HEK293 (cell line): ENCODE measurements around the gene CKS1B.
A peak's percentile ranks its signal among the peaks of the same experiment; 100 is the strongest.

Experiments
- AEBP2 ChIP-seq: fragments of 450-650 bp; formaldehyde crosslinking; IDR thresholded peaks from 2 replicates; pipeline ENCODE4 v1.5.1; 2016; ENCODE audit warnings: missing biosample characterization, missing genetic modification characterization, borderline replicate concordance
- BCL11B ChIP-seq: fragments of 450-650 bp; formaldehyde crosslinking; IDR thresholded peaks from 2 replicates; pipeline ENCODE4 v1.5.1; 2016; ENCODE audit warnings: low read depth, missing biosample characterization, missing genetic modification characterization
- GLI4 ChIP-seq: fragments of 450-650 bp; formaldehyde crosslinking; IDR thresholded peaks from 2 replicates; pipeline ENCODE4 v1.5.1; 2016; ENCODE audit warnings: missing biosample characterization, missing genetic modification characterization
- HOXD13 ChIP-seq: sonication (generic); formaldehyde crosslinking; IDR thresholded peaks from 2 replicates; pipeline ENCODE4 v1.8.0; 2022; ENCODE audit warnings: missing genetic modification reagents, borderline replicate concordance
- IKZF3 ChIP-seq: fragments of 450-650 bp; IDR thresholded peaks from 2 replicates; pipeline ENCODE4 v1.5.0; 2018; ENCODE audit warnings: missing biosample characterization, mild to moderate bottlenecking, missing genetic modification characterization, moderate library complexity
- KLF16 ChIP-seq: fragments of 450-650 bp; formaldehyde crosslinking; IDR thresholded peaks from 2 replicates; pipeline ENCODE4 v1.5.1; 2017; ENCODE audit warnings: missing biosample characterization, missing genetic modification characterization
- KLF9 ChIP-seq: fragments of 450-650 bp; formaldehyde crosslinking; IDR thresholded peaks from 2 replicates; pipeline ENCODE4 v1.5.1; 2016; ENCODE audit warnings: missing biosample characterization, missing genetic modification characterization, low read depth
- OSR2 ChIP-seq: fragments of 450-650 bp; formaldehyde crosslinking; IDR thresholded peaks from 2 replicates; pipeline ENCODE4 v1.5.1; 2016; ENCODE audit warnings: missing biosample characterization, missing genetic modification characterization
- PBX3 ChIP-seq: sonication (generic); formaldehyde crosslinking; IDR thresholded peaks from 2 replicates; pipeline ENCODE4 v1.8.1; 2022; ENCODE audit warnings: mild to moderate bottlenecking, moderate library complexity, missing genetic modification reagents
- PRDM6 ChIP-seq: fragments of 450-650 bp; formaldehyde crosslinking; IDR thresholded peaks from 2 replicates; pipeline ENCODE4 v1.5.1; 2017; ENCODE audit warnings: missing biosample characterization, missing genetic modification characterization
- RBAK ChIP-seq: fragments of 450-650 bp; formaldehyde crosslinking; IDR thresholded peaks from 2 replicates; pipeline ENCODE4 v1.5.1; 2016; ENCODE audit warnings: missing biosample characterization, missing genetic modification characterization
- REPIN1 ChIP-seq: fragments of 450-650 bp; formaldehyde crosslinking; IDR thresholded peaks from 2 replicates; pipeline ENCODE4 v1.5.1; 2017; ENCODE audit warnings: missing biosample characterization, missing genetic modification characterization, low read depth
- REST ChIP-seq: fragments of 450-650 bp; formaldehyde crosslinking; IDR thresholded peaks from 2 replicates; pipeline ENCODE4 v1.5.1; 2016; ENCODE audit warnings: missing biosample characterization, missing genetic modification characterization
- SCRT2 ChIP-seq: fragments of 450-650 bp; formaldehyde crosslinking; IDR thresholded peaks from 2 replicates; pipeline ENCODE4 v1.5.1; 2016; ENCODE audit warnings: missing biosample characterization, missing genetic modification characterization
- SETDB1 ChIP-seq: IDR thresholded peaks from one replicate; pipeline ENCODE4 v1.6.1; 2017; ENCODE audit warnings: mild to moderate bottlenecking, low read length, moderate library complexity, mixed read lengths; ENCODE audit not compliant: insufficient read length
- SP2 ChIP-seq: fragments of 450-650 bp; formaldehyde crosslinking; IDR thresholded peaks from 2 replicates; pipeline ENCODE4 v1.5.1; 2016; ENCODE audit warnings: missing biosample characterization, missing genetic modification characterization
- ZBTB21 ChIP-seq: fragments of 450-650 bp; formaldehyde crosslinking; IDR thresholded peaks from 2 replicates; pipeline ENCODE4 v1.5.1; 2017; ENCODE audit warnings: missing biosample characterization, missing genetic modification characterization
- ZBTB26 ChIP-seq: fragments of 450-650 bp; formaldehyde crosslinking; optimal IDR thresholded peaks from 2 replicates; pipeline ENCODE3; 2016; ENCODE audit warnings: missing biosample characterization, mild to moderate bottlenecking, missing genetic modification characterization
- ZFHX2 ChIP-seq: fragments of 450-650 bp; formaldehyde crosslinking; conservative IDR thresholded peaks from 2 replicates; pipeline ENCODE4 v1.5.1; 2016; ENCODE audit warnings: missing biosample characterization, missing genetic modification characterization
- ZFP37 ChIP-seq: fragments of 450-650 bp; formaldehyde crosslinking; IDR thresholded peaks from 2 replicates; pipeline ENCODE4 v1.5.1; 2016; ENCODE audit warnings: missing biosample characterization, missing genetic modification characterization
- ZNF121 ChIP-seq: fragments of 450-650 bp; formaldehyde crosslinking; IDR thresholded peaks from 2 replicates; pipeline ENCODE4 v1.5.1; 2016; ENCODE audit warnings: missing biosample characterization, missing genetic modification characterization
- ZNF138 ChIP-seq: fragments of 450-650 bp; formaldehyde crosslinking; IDR thresholded peaks from 2 replicates; pipeline ENCODE4 v1.5.1; 2016; ENCODE audit warnings: missing biosample characterization, missing genetic modification characterization, borderline replicate concordance
- ZNF140 ChIP-seq: fragments of 450-650 bp; formaldehyde crosslinking; IDR thresholded peaks from 2 replicates; pipeline ENCODE4 v1.5.1; 2016; ENCODE audit warnings: missing biosample characterization, missing genetic modification characterization
- ZNF155 ChIP-seq: fragments of 450-650 bp; formaldehyde crosslinking; IDR thresholded peaks from 2 replicates; pipeline ENCODE4 v1.5.1; 2016; ENCODE audit warnings: missing biosample characterization, missing genetic modification characterization
- ZNF202 ChIP-seq: fragments of 450-650 bp; formaldehyde crosslinking; IDR thresholded peaks from 2 replicates; pipeline ENCODE4 v1.5.1; 2016; ENCODE audit warnings: missing biosample characterization, missing genetic modification characterization, borderline replicate concordance
- ZNF266 ChIP-seq: fragments of 450-650 bp; formaldehyde crosslinking; IDR thresholded peaks from 2 replicates; pipeline ENCODE4 v1.5.1; 2016; ENCODE audit warnings: missing biosample characterization, missing genetic modification characterization, low read depth
- ZNF433 ChIP-seq: fragments of 450-650 bp; formaldehyde crosslinking; IDR thresholded peaks from 2 replicates; pipeline ENCODE4 v1.5.1; 2016; ENCODE audit warnings: missing biosample characterization, missing genetic modification characterization, low read depth
- ZNF510 ChIP-seq: fragments of 450-650 bp; formaldehyde crosslinking; IDR thresholded peaks from 2 replicates; pipeline ENCODE4 v1.5.1; 2018; ENCODE audit warnings: mild to moderate bottlenecking, missing genetic modification characterization, missing biosample characterization; ENCODE audit not compliant: insufficient replicate concordance
- ZNF544 ChIP-seq: fragments of 450-650 bp; formaldehyde crosslinking; IDR thresholded peaks from 2 replicates; pipeline ENCODE4 v1.5.0; 2017; ENCODE audit warnings: missing biosample characterization, missing genetic modification characterization
- ZNF658 ChIP-seq: fragments of 450-650 bp; formaldehyde crosslinking; IDR thresholded peaks from 2 replicates; pipeline ENCODE4; 2016; ENCODE audit warnings: missing biosample characterization, missing genetic modification characterization
- ZNF664 ChIP-seq: fragments of 450-650 bp; formaldehyde crosslinking; IDR thresholded peaks from 2 replicates; pipeline ENCODE4 v1.5.1; 2016; ENCODE audit warnings: missing biosample characterization, missing genetic modification characterization
- ZNF701 ChIP-seq: fragments of 450-650 bp; formaldehyde crosslinking; IDR thresholded peaks from 2 replicates; pipeline ENCODE4 v1.5.1; 2016; ENCODE audit warnings: missing biosample characterization, missing genetic modification characterization

The CKS1B gene

GRCh38 chr1:155001675-155002463, 27.4 kb downstream of the CKS1B start (continued):
- no peak for TF ChIP-seq ZNF510 (tag by site-specific recombination)
- peak; percentile 8; the same call in 1 of the 2 replicates for TF ChIP-seq IKZF3 (tag by site-specific recombination)
- TF ChIP-seq ZBTB26 (tag by site-specific recombination) = no peak
- TF ChIP-seq ZNF138 (tag by site-specific recombination) = no peak
- no peak for TF ChIP-seq ZBTB21
- no peak for TF ChIP-seq ZNF701
- peak; percentile 95 for TF ChIP-seq BCL11B (tag by site-specific recombination)
- no peak for TF ChIP-seq GLI4 (tag by site-specific recombination)
- TF ChIP-seq KLF16 = peak; percentile 70; the same call in 1 of the 2 replicates
- no peak for TF ChIP-seq PRDM6 (tag by site-specific recombination)
- no peak for TF ChIP-seq ZNF266
- TF ChIP-seq ZFP37 = no peak
- TF ChIP-seq ZNF433 (tag by site-specific recombination) = no peak
- no peak; the same call in 1 of the 2 replicates for TF ChIP-seq REST
- TF ChIP-seq HOXD13 (CRISPR knock-in tag) = no peak
- TF ChIP-seq ZNF140 = no peak
- no peak for TF ChIP-seq OSR2 (tag by site-specific recombination)
- peak; percentile 94 for TF ChIP-seq SP2
- TF ChIP-seq ZNF155 (tag by site-specific recombination) = no peak
- TF ChIP-seq AEBP2 (tag by site-specific recombination) = no peak; the same call in 1 of the 2 replicates
- TF ChIP-seq KLF9 (tag by site-specific recombination) = peak; percentile 82
- TF ChIP-seq ZNF544 (tag by site-specific recombination) = no peak
- TF ChIP-seq ZNF202 (tag by site-specific recombination) = peak; percentile 65; the same call in 1 of the 2 replicates
- TF ChIP-seq REPIN1 (tag by site-specific recombination) = no peak
- TF ChIP-seq SETDB1 = no peak
- peak; percentile 56; the same call in 1 of the 2 replicates for TF ChIP-seq PBX3 (CRISPR knock-in tag)
- TF ChIP-seq ZNF121 = no peak
- no peak for TF ChIP-seq SCRT2
- TF ChIP-seq ZNF658 (tag by site-specific recombination) = no peak
- no peak for TF ChIP-seq RBAK (tag by site-specific recombination)
- TF ChIP-seq ZNF664 = no peak
- peak; percentile 63 for TF ChIP-seq ZFHX2 (tag by site-specific recombination)
